Parathyroid adenoma (tissue), 2 donors: ENCODE results near the gene DUSP1.

Experiments used
- H2AFZ ChIP-seq: fragments of 300-600 bp; sonication (generic); one replicate; pipeline ENCODE4 v1.7.0; 2017; ENCODE audit warnings: antibody characterized with exemption, mild to moderate bottlenecking
- H3K27ac ChIP-seq: fragments of 300-600 bp; sonication (generic); one replicate; pipeline ENCODE4 v1.7.0; 2017
- H3K27me3 ChIP-seq: fragments of 300-600 bp; sonication (generic); one replicate; pipeline ENCODE4 v1.7.0; 2017; ENCODE audit warnings: low read length; ENCODE audit not compliant: control insufficient read depth, insufficient read depth
- H3K36me3 ChIP-seq: fragments of 300-600 bp; sonication (generic); one replicate; pipeline ENCODE4 v1.7.0; 2017; ENCODE audit warnings: low read length; ENCODE audit not compliant: control insufficient read depth, insufficient read depth
- H3K4me1 ChIP-seq: fragments of 300-600 bp; sonication (generic); one replicate; pipeline ENCODE4 v1.7.0; 2017; ENCODE audit warnings: control low read depth
- H3K4me2 ChIP-seq: fragments of 300-600 bp; sonication (generic); one replicate; pipeline ENCODE4 v1.7.0; 2017; ENCODE audit warnings: low read length
- H3K4me3 ChIP-seq: fragments of 300-600 bp; sonication (generic); one replicate; pipeline ENCODE4 v1.7.0; 2017; ENCODE audit warnings: low read depth, low read length
- H3K79me2 ChIP-seq: fragments of 300-600 bp; sonication (generic); one replicate; pipeline ENCODE4 v1.7.0; 2017; ENCODE audit warnings: control low read depth
- H3K9ac ChIP-seq: fragments of 300-600 bp; sonication (generic); one replicate; pipeline ENCODE4 v1.7.0; 2017; ENCODE audit warnings: mild to moderate bottlenecking
- H3K9me3 ChIP-seq: fragments of 300-600 bp; sonication (generic); one replicate; pipeline ENCODE4 v1.7.0; 2017; ENCODE audit warnings: low read length; ENCODE audit not compliant: control insufficient read depth
- CTCF ChIP-seq: fragments of 300-600 bp; sonication (generic); IDR thresholded peaks from one replicate; pipeline ENCODE4 v1.7.0; 2017; ENCODE audit warnings: antibody characterized with exemption, mild to moderate bottlenecking
- donor health status: primary hyperparathyroidism.

The DUSP1 gene

GRCh38 chr5:172770675-172771438 lies at the start of gene DUSP1:
TSS of gene DUSP1 (minus strand) at chr5:172771195. CDS start at chr5:172770952, 243 bp downstream.
- H3K4me1 ChIP-seq: peaks cover 41% of the 10 kb centered on the region
- H2AFZ ChIP-seq: peak within 1 kb of the TSS; percentile 90
- no peaks in the 10 kb centered on the region for H3K9me3 ChIP-seq
- peak within 1 kb of the TSS; percentile 100 for H3K9ac ChIP-seq
- peaks cover 25% of the 10 kb centered on the region for H3K36me3 ChIP-seq
- peak within 1 kb of the TSS; percentile 99 for H3K4me3 ChIP-seq
- H3K4me2 ChIP-seq: peak within 1 kb of the TSS; percentile 99
- H3K79me2 ChIP-seq: peaks cover 21% of the 10 kb centered on the region
- TF ChIP-seq CTCF: peak; percentile 50
- H3K27ac ChIP-seq: peak within 1 kb of the TSS; percentile 100
- H3K27me3 ChIP-seq: no peaks in the 10 kb centered on the region

GRCh38 chr5:172820046-172820767 lies 49.2 kb upstream of the DUSP1 start:
- H3K4me3 ChIP-seq: no peak overlapping the region
- H2AFZ ChIP-seq: peak overlapping the region; percentile 74
- no peak for TF ChIP-seq CTCF
- H3K79me2 ChIP-seq: no peaks in the 10 kb centered on the region
- H3K4me2 ChIP-seq: no peak overlapping the region
- no peaks in the 10 kb centered on the region for H3K36me3 ChIP-seq
- no peak overlapping the region for H3K9ac ChIP-seq
- peaks cover 17% of the 10 kb centered on the region for H3K4me1 ChIP-seq
- H3K9me3 ChIP-seq: no peaks in the 10 kb centered on the region
- peak overlapping the region; percentile 30 for H3K27ac ChIP-seq
- no peaks in the 10 kb centered on the region for H3K27me3 ChIP-seq

- Histone ChIP-seq H2AFZ (no peak overlapping the region), H3K4me3 (no peak overlapping the region), H3K4me2 (no peak overlapping the region), H3K27me3 (no peaks in the 10 kb centered on the region), H3K79me2 (no peaks in the 10 kb centered on the region), H3K9me3 (no peaks in the 10 kb centered on the region), H3K36me3 (no peaks in the 10 kb centered on the region), H3K27ac (no peak overlapping the region), H3K4me1 (peaks cover 17% of the 10 kb centered on the region), H3K9ac (no peak overlapping the region)
- TF ChIP-seq CTCF: no peak
These were observed 48.6 kb upstream of the DUSP1 start for GRCh38 chr5:172819569-172819968.

- Histone ChIP-seq H3K4me1 (peaks cover 17% of the 10 kb centered on the region), H3K4me3 (no peak overlapping the region), H3K36me3 (no peaks in the 10 kb centered on the region), H3K9me3 (no peaks in the 10 kb centered on the region), H3K9ac (no peak overlapping the region), H3K27ac (no peak overlapping the region), H2AFZ (no peak overlapping the region), H3K79me2 (no peaks in the 10 kb centered on the region), H3K4me2 (no peak overlapping the region), H3K27me3 (no peaks in the 10 kb centered on the region)
- TF ChIP-seq CTCF: no peak
These were observed 47.1 kb upstream of the DUSP1 start for GRCh38 chr5:172818081-172818480.
